Immature natural killer cell (primary cell): Measurements from ENCODE around the gene PIEZO2. TPM values are rescaled to one million over a fixed set of nuclear protein-coding genes. Genes with fewer than 3 reads are reported as not detected.

ENCODE experiments used
- DNase-seq, 3 donors: peaks; one replicate each; pipeline ENCODE4 v3.0.0; 2022; ENCODE audit warnings: mixed read lengths in 1 of 3
- H3K27ac Mint-ChIP-seq, 6 donors: one replicate each; pipeline ENCODE4 v1.8.0; 2020; ENCODE audit warnings: mixed read lengths in 6 of 6, mild to moderate bottlenecking in 5 of 6, inconsistent platforms in 4 of 6, moderate library complexity in 3 of 6
- H3K27me3 Mint-ChIP-seq, 3 donors: one replicate each; pipeline ENCODE4 v1.8.0; 2020 to 2021; ENCODE audit warnings: low read depth in 3 of 3, mild to moderate bottlenecking in 3 of 3, mixed read lengths in 3 of 3, moderate library complexity in 3 of 3, inconsistent platforms in 1 of 3
- H3K36me3 Mint-ChIP-seq, 3 donors: one replicate each; pipeline ENCODE4 v1.8.0; 2020; ENCODE audit warnings: mixed read lengths in 3 of 3, inconsistent platforms in 2 of 3, mild to moderate bottlenecking in 2 of 3
- H3K4me1 Mint-ChIP-seq, 2 donors: one replicate each; pipeline ENCODE4 v1.8.0; 2020; ENCODE audit warnings: inconsistent platforms in 2 of 2, mild to moderate bottlenecking in 2 of 2, mixed read lengths in 2 of 2, moderate library complexity in 1 of 2
- H3K4me3 Mint-ChIP-seq, 5 donors: one replicate each; pipeline ENCODE4 v1.8.0; 2020; ENCODE audit warnings: mild to moderate bottlenecking in 5 of 5, mixed read lengths in 5 of 5, inconsistent platforms in 3 of 5, moderate library complexity in 3 of 5
- H3K9me3 Mint-ChIP-seq, 6 donors: one replicate each; pipeline ENCODE4 v1.8.0; 2020; ENCODE audit warnings: mild to moderate bottlenecking in 6 of 6, mixed read lengths in 6 of 6, inconsistent platforms in 4 of 6, moderate library complexity in 3 of 6
- polyA plus RNA-seq, 3 donors: library from polyadenylated mRNA; unstranded; fragments of 300-500 nt; fragmentation: Illumina TruSeq; gene quantifications; one replicate each; pipeline ENCODE4 v1.2.3, GENCODE V29; 2021

The PIEZO2 gene
- polyA plus RNA-seq, 3 donors from 2014 or later, result not detected

GRCh38 chr18:10840743-10841142, 308.6 kb downstream of the PIEZO2 start:
- no peaks in the 10 kb centered on the region for H3K4me1 Mint-ChIP-seq
- DNase-seq, result no peak
- no peaks in the 10 kb centered on the region for H3K9me3 Mint-ChIP-seq
- no peaks in the 10 kb centered on the region for H3K36me3 Mint-ChIP-seq
- H3K4me3 Mint-ChIP-seq, result no peak overlapping the region
- no peak overlapping the region for H3K27ac Mint-ChIP-seq
- H3K27me3 Mint-ChIP-seq, result peaks cover 0 to 6% (median 3%) of the 10 kb centered on the region in 3 donors

GRCh38 chr18:10839421-10839820, 309.9 kb downstream of the PIEZO2 start:
- H3K4me3 Mint-ChIP-seq, result no peak overlapping the region

GRCh38 chr18:10838553-10838952, 310.8 kb downstream of the PIEZO2 start:
- peaks cover 0 to 6% (median 3%) of the 10 kb centered on the region in 3 donors for H3K27me3 Mint-ChIP-seq
- H3K4me3 Mint-ChIP-seq, result no peak overlapping the region
- H3K27ac Mint-ChIP-seq, result no peak overlapping the region
- no peaks in the 10 kb centered on the region for H3K4me1 Mint-ChIP-seq
- no peaks in the 10 kb centered on the region for H3K9me3 Mint-ChIP-seq
- no peaks in the 10 kb centered on the region for H3K36me3 Mint-ChIP-seq
- no peak for DNase-seq

More at GRCh38 chr18:10839421-10839820, 309.9 kb downstream of the PIEZO2 start:
- no peaks in the 10 kb centered on the region for H3K4me1 Mint-ChIP-seq
- no peaks in the 10 kb centered on the region for H3K36me3 Mint-ChIP-seq
- DNase-seq, result no peak
- no peaks in the 10 kb centered on the region for H3K9me3 Mint-ChIP-seq
- no peak overlapping the region for H3K27ac Mint-ChIP-seq
- peaks cover 0 to 6% (median 3%) of the 10 kb centered on the region in 3 donors for H3K27me3 Mint-ChIP-seq

GRCh38 chr18:10834128-10834815, 315.1 kb downstream of the PIEZO2 start:
- no peak overlapping the region for H3K4me3 Mint-ChIP-seq
- no peak for DNase-seq
- H3K36me3 Mint-ChIP-seq, result no peaks in the 10 kb centered on the region
- H3K9me3 Mint-ChIP-seq, result no peaks in the 10 kb centered on the region
- peaks cover 0 to 4% (median 2%) of the 10 kb centered on the region in 3 donors for H3K27me3 Mint-ChIP-seq
- H3K27ac Mint-ChIP-seq, result no peak overlapping the region
- H3K4me1 Mint-ChIP-seq, result no peaks in the 10 kb centered on the region

GRCh38 chr18:10833656-10834055, 315.7 kb downstream of the PIEZO2 start:
- Mint-ChIP-seq H3K27ac (no peak overlapping the region), H3K4me1 (no peaks in the 10 kb centered on the region), H3K27me3 (peaks cover 0 to 4% (median 2%) of the 10 kb centered on the region in 3 donors), H3K4me3 (no peak overlapping the region), H3K36me3 (no peaks in the 10 kb centered on the region), H3K9me3 (no peaks in the 10 kb centered on the region)
- DNase-seq, result no peak

GRCh38 chr18:10826400-10826799, 323.0 kb downstream of the PIEZO2 start:
- DNase-seq, result no peak
- Mint-ChIP-seq H3K27me3 (peaks cover 2 to 3% (median 2%) of the 10 kb centered on the region in 3 donors), H3K27ac (no peak overlapping the region), H3K9me3 (peaks cover 0 to 5% (median 0%) of the 10 kb centered on the region in 6 donors), H3K4me3 (no peak overlapping the region), H3K36me3 (no peaks in the 10 kb centered on the region), H3K4me1 (no peaks in the 10 kb centered on the region)

- Mint-ChIP-seq H3K27me3 (peaks cover 2 to 6% (median 4%) of the 10 kb centered on the region in 3 donors), H3K27ac (no peak overlapping the region), H3K4me1 (no peaks in the 10 kb centered on the region), H3K4me3 (no peak overlapping the region), H3K36me3 (no peaks in the 10 kb centered on the region), H3K9me3 (peaks cover 0 to 6% (median 2%) of the 10 kb centered on the region in 6 donors)
- DNase-seq, result no peak
Observed at GRCh38 chr18:10822456-10822855, 326.9 kb downstream of the PIEZO2 start.

- H3K4me1 Mint-ChIP-seq, result no peaks in the 10 kb centered on the region
- H3K27me3 Mint-ChIP-seq, result peaks cover 2 to 5% (median 4%) of the 10 kb centered on the region in 3 donors
- H3K36me3 Mint-ChIP-seq, result no peaks in the 10 kb centered on the region
- H3K9me3 Mint-ChIP-seq, result peaks cover 0 to 6% (median 2%) of the 10 kb centered on the region in 6 donors
- no peak overlapping the region for H3K4me3 Mint-ChIP-seq
- H3K27ac Mint-ChIP-seq, result no peak overlapping the region
- DNase-seq, result no peak
Observed at GRCh38 chr18:10820681-10821080, 328.7 kb downstream of the PIEZO2 start.

- Mint-ChIP-seq H3K27ac (no peak overlapping the region), H3K4me3 (no peak overlapping the region), H3K9me3 (peaks cover 0 to 2% (median 0%) of the 10 kb centered on the region in 6 donors), H3K36me3 (no peaks in the 10 kb centered on the region), H3K4me1 (no peaks in the 10 kb centered on the region), H3K27me3 (peaks cover 0 to 2% (median 2%) of the 10 kb centered on the region in 3 donors)
- no peak for DNase-seq
Observed at GRCh38 chr18:10814336-10814735, 335.0 kb downstream of the PIEZO2 start.

- H3K27me3 Mint-ChIP-seq, result no peaks in the 10 kb centered on the region
- H3K4me1 Mint-ChIP-seq, result no peaks in the 10 kb centered on the region
- H3K4me3 Mint-ChIP-seq, result no peak overlapping the region
- H3K9me3 Mint-ChIP-seq, result peaks cover 0 to 4% (median 0%) of the 10 kb centered on the region in 6 donors
- no peak for DNase-seq
- H3K27ac Mint-ChIP-seq, result no peak overlapping the region
- no peaks in the 10 kb centered on the region for H3K36me3 Mint-ChIP-seq
Observed at GRCh38 chr18:10805587-10806118, 343.7 kb downstream of the PIEZO2 start.

- Mint-ChIP-seq H3K4me3 (no peak overlapping the region), H3K9me3 (peaks cover 0 to 4% (median 0%) of the 10 kb centered on the region in 6 donors), H3K27ac (no peak overlapping the region), H3K36me3 (no peaks in the 10 kb centered on the region), H3K4me1 (no peaks in the 10 kb centered on the region), H3K27me3 (no peaks in the 10 kb centered on the region)
- DNase-seq, result no peak
Observed at GRCh38 chr18:10804126-10804525, 345.2 kb downstream of the PIEZO2 start.

- Mint-ChIP-seq H3K27me3 (no peaks in the 10 kb centered on the region), H3K36me3 (no peaks in the 10 kb centered on the region), H3K27ac (no peak overlapping the region)
Observed at GRCh38 chr18:10798727-10799550, 350.4 kb downstream of the PIEZO2 start.

GRCh38 chr18:10797896-10798295, 351.5 kb downstream of the PIEZO2 start:
- Mint-ChIP-seq H3K36me3 (no peaks in the 10 kb centered on the region), H3K4me3 (no peak overlapping the region), H3K27ac (no peak overlapping the region), H3K4me1 (no peaks in the 10 kb centered on the region), H3K27me3 (no peaks in the 10 kb centered on the region), H3K9me3 (no peaks in the 10 kb centered on the region)
- DNase-seq, result no peak

More at GRCh38 chr18:10798727-10799550, 350.4 kb downstream of the PIEZO2 start:
- no peaks in the 10 kb centered on the region for H3K9me3 Mint-ChIP-seq
- DNase-seq, result no peak
- H3K4me1 Mint-ChIP-seq, result no peaks in the 10 kb centered on the region
- H3K4me3 Mint-ChIP-seq, result no peak overlapping the region

GRCh38 chr18:10794771-10795170, 354.6 kb downstream of the PIEZO2 start:
- no peak for DNase-seq
- no peaks in the 10 kb centered on the region for H3K4me1 Mint-ChIP-seq
- no peak overlapping the region for H3K27ac Mint-ChIP-seq
- no peaks in the 10 kb centered on the region for H3K9me3 Mint-ChIP-seq
- H3K4me3 Mint-ChIP-seq, result no peak overlapping the region
- H3K27me3 Mint-ChIP-seq, result no peaks in the 10 kb centered on the region
- no peaks in the 10 kb centered on the region for H3K36me3 Mint-ChIP-seq
